HepG2 (cell line): ENCODE results near the gene TCF23. TPM values are rescaled to one million over a fixed set of nuclear protein-coding genes. Genes with fewer than 3 reads are reported as not detected.
A peak's percentile ranks its signal among the peaks of the same experiment; 100 is the strongest.

Experiments used
- ATAC-seq: fragments of 200-7000 bp; cut with Tn5 transposase; 3 replicates; pipeline ENCODE4 v1.9.1; 2020; ENCODE audit warnings: mild to moderate bottlenecking, moderate library complexity
- BruUV-seq: library from RNA; stranded (reverse); fragments of 400-500 nt; replicated peaks from 2 replicates; lab custom pipeline; 2021; lab: Mats Ljungman, UMichigan
- CTCF ChIA-PET: fragments of 300-600 bp; formaldehyde crosslinking; extraction: SDS; loops from one replicate; lab custom pipeline; 2021; ENCODE audit warnings: low total read pairs, inconsistent platforms, low intra/inter-chr PET ratio; lab: Yijun Ruan, JAX
- POLR2A ChIA-PET: fragments of 350-600 bp; sonication (Branson Sonifier 250); formaldehyde crosslinking; loops from one replicate; lab custom pipeline; 2020; ENCODE audit warnings: antibody characterized with exemption, inconsistent platforms; lab: Yijun Ruan, JAX
- DNase-seq: peaks from one replicate; pipeline ENCODE4 v3.0.0-alpha.2; 2015; ENCODE audit warnings: low spot score
- FAIRE-seq: peaks from 3 replicates; lab custom pipeline; 2011; peaks lifted over from hg19 to GRCh38; lab: Jason Lieb, UNC
- H2AFZ ChIP-seq: one replicate; pipeline ENCODE4 v1.6.1; 2011; ENCODE audit warnings: low read length, inconsistent platforms
- H3K27ac ChIP-seq: fragments of 300-600 bp; 3 replicates; pipeline ENCODE4 v1.8.0; 2011; ENCODE audit warnings: mixed run types, mild to moderate bottlenecking, mixed read lengths, low read length, inconsistent platforms; ENCODE audit not compliant: insufficient read depth; ENCODE audit errors: extremely low read length
- H3K27me3 ChIP-seq, 2 experiments: fragments of 200-600 bp in 1 of 2; 2 replicates in 1 of 2; 3 replicates in 1 of 2; pipeline versions ENCODE4 v1.6.0 to v1.8.0; 2011; ENCODE audit warnings: low read length in 2 of 2, mild to moderate bottlenecking in 2 of 2, moderate library complexity in 2 of 2, inconsistent platforms in 1 of 2; ENCODE audit not compliant: insufficient read depth in 2 of 2, control insufficient read depth in 1 of 2
- H3K36me3 ChIP-seq, 2 experiments: fragments of 200-600 bp in 1 of 2; replicated peaks in 1 of 2; 2 replicates in 1 of 2; 3 replicates in 1 of 2; pipeline versions ENCODE4 v1.5.1 to v1.8.0; 2011; ENCODE audit warnings: low read length in 2 of 2, inconsistent platforms in 1 of 2; ENCODE audit not compliant: insufficient read depth in 2 of 2, control insufficient read depth in 1 of 2
- H3K4me1 ChIP-seq: 2 replicates; pipeline ENCODE4 v1.5.1; 2012; ENCODE audit warnings: low read length, inconsistent platforms; ENCODE audit not compliant: insufficient read depth
- H3K4me2 ChIP-seq: 2 replicates; pipeline ENCODE4 v1.6.0; 2011; ENCODE audit warnings: low read depth, low read length, inconsistent platforms
- H3K4me3 ChIP-seq, 3 experiments: fragments of 200-600 bp in 1 of 3; sonication (generic), shearing (Covaris generic) in 1 of 3; replicated peaks in 1 of 3; 2 replicates each; pipeline ENCODE4 v1.5.1; 2011 to 2016; ENCODE audit warnings: low read length in 3 of 3, inconsistent platforms in 2 of 3, low read depth in 2 of 3, mild to moderate bottlenecking in 2 of 3, control low read depth in 1 of 3, mixed read lengths in 1 of 3; ENCODE audit not compliant: insufficient read depth in 1 of 3
- H3K79me2 ChIP-seq: one replicate; pipeline ENCODE4 v1.6.1; 2011; ENCODE audit warnings: low read length, inconsistent platforms; ENCODE audit not compliant: insufficient read depth
- H3K9ac ChIP-seq: 2 replicates; pipeline ENCODE4 v1.6.0; 2011; ENCODE audit warnings: mild to moderate bottlenecking, low read depth, low read length, inconsistent platforms; ENCODE audit not compliant: insufficient read depth
- H3K9me3 ChIP-seq: 2 replicates; pipeline ENCODE4 v1.5.1; 2012; ENCODE audit warnings: mild to moderate bottlenecking, low read length
- H4K20me1 ChIP-seq: 2 replicates; pipeline ENCODE4 v1.6.0; 2011; ENCODE audit warnings: inconsistent platforms, mild to moderate bottlenecking, low read length, moderate library complexity; ENCODE audit not compliant: insufficient read depth
- HMG20A ChIP-seq: IDR thresholded peaks from 2 replicates; pipeline ENCODE4 v1.6.1; 2016; ENCODE audit warnings: borderline replicate concordance
- HNF1A ChIP-seq, 2 experiments: sonication (generic) in 1 of 2; formaldehyde crosslinking in 1 of 2; IDR thresholded peaks; 2 replicates each; pipeline versions ENCODE4 v1.4.0 to v1.6.1; 2016 to 2020; ENCODE audit warnings: borderline replicate concordance in 1 of 2, low read depth in 1 of 2, mild to moderate bottlenecking in 1 of 2, missing genetic modification reagents in 1 of 2
- ZBTB38 ChIP-seq: sonication (generic); formaldehyde crosslinking; IDR thresholded peaks from 2 replicates; pipeline ENCODE4 v1.5.1; 2020; ENCODE audit warnings: mild to moderate bottlenecking, missing genetic modification reagents
- ZFY ChIP-seq: sonication (generic); formaldehyde crosslinking; IDR thresholded peaks from 2 replicates; pipeline ENCODE4 v1.4.0; 2020; ENCODE audit warnings: missing genetic modification reagents
- ZNF788 ChIP-seq: sonication (generic); formaldehyde crosslinking; IDR thresholded peaks from 2 replicates; pipeline ENCODE4 v1.5.0; 2020; ENCODE audit warnings: mild to moderate bottlenecking, missing genetic modification reagents, borderline replicate concordance
- ZSCAN30 ChIP-seq: sonication (generic); formaldehyde crosslinking; IDR thresholded peaks from 2 replicates; pipeline ENCODE4 v1.5.0; 2020; ENCODE audit warnings: mild to moderate bottlenecking, missing genetic modification reagents
- WGBS: methylation state at CpG from one replicate; pipeline ENCODE4 v1.1.6; 2017; ENCODE audit warnings: low lambda C conversion rate; 5-methylcytosine and 5-hydroxymethylcytosine counted together
- in situ Hi-C: cut with HindIII; loops from 2 replicates; pipeline ENCODE4 v1.10.0; 2017; ENCODE audit warnings: low pct_unique_long_range_greater_than_20kb; ENCODE audit not compliant: extremely low pct_ligation_motif_present
- intact Hi-C: fragments of 100-400 bp; cut with micrococcal nuclease; formaldehyde crosslinking; loops from one replicate; pipeline ENCODE4 v1.10.0; 2022; ENCODE audit not compliant: unreplicated experiment
- polyA plus RNA-seq, 8 experiments: library from polyadenylated mRNA; depleted of rRNA in 3 of 8; stranded (reverse) in 7 of 8; unstranded in 1 of 8; fragments of >200 nt; fragmentation: Illumina TruSeq in 4 of 8; extraction: Trizol in 4 of 8; gene quantifications; 2 replicates each; pipeline versions ENCODE4 v1.2.1 to v1.2.3, GENCODE V29; 2011 to 2016; ENCODE audit warnings: low read depth in 4 of 8, missing spikeins in 1 of 8, mixed read lengths in 1 of 8; ENCODE audit not compliant: insufficient read depth in 1 of 8
- total RNA-seq, 5 experiments: library from RNA; depleted of rRNA; stranded (reverse); fragments of >200 nt; fragmentation: Illumina TruSeq; extraction: Trizol; gene quantifications; 2 replicates each; pipeline ENCODE4 v1.2.3, GENCODE V29; 2016; ENCODE audit warnings: low read depth in 1 of 5
- TF ChIP-seq, protein P1 (sequence below): sonication (generic); formaldehyde crosslinking; conservative IDR thresholded peaks from 2 replicates; pipeline ENCODE4 v1.4.0; 2020; ENCODE audit warnings: mild to moderate bottlenecking, missing genetic modification reagents, moderate library complexity
- TF ChIP-seq, protein P2 (sequence below): sonication (generic); formaldehyde crosslinking; IDR thresholded peaks from 2 replicates; pipeline ENCODE4 v1.4.0; 2020; ENCODE audit warnings: missing genetic modification reagents, mild to moderate bottlenecking, borderline replicate concordance

The TCF23 gene
- total and polyA plus RNA-seq, 2 of the 13 experiments (the other 11 are each of a cell fraction or from before 2014, with no cell fraction given), result 0.02 to 1.4 TPM

DNA sequence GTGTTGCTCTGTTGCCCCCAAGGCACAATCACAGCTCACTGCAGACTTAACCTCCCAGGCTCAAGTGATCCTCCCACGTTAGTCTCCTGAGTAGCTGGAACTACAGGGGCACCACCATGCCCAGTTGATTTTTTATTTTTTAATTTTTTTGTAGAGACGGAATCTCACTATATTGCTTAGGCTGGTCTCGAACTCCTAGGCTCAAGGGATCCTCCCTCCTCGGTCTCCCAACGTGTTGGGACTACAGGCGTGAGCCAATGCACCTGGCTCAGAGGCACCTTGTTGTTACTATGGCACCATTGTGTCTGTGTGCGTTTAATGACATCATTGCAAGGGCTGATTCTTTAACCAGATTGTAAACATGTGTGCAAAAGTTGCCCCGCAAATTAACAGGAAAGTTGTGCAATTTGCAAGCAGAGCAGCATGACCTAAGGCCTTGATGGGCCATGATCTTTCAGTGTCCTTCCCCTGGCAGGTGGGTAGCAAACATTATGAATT, 22.6 kb downstream of the TCF23 start (continued):
- TF ChIP-seq ZNF788 (CRISPR knock-in tag), result no peak

- no peak overlapping the region for H3K4me3 ChIP-seq
- DNase-seq, result no peak
- 86% methylated on average over 6 of the region's 6 CpGs for WGBS
- no peaks in the 10 kb centered on the region for H3K27me3 ChIP-seq
- ATAC-seq, result no peak
- no TSS peak for BruUV-seq
- H3K9me3 ChIP-seq, result no peaks in the 10 kb centered on the region
- H3K36me3 ChIP-seq, result no peaks in the 10 kb centered on the region; a peak in 1 of 5 replicates
- in situ Hi-C loops, result no loop called here
- no peak for FAIRE-seq
- peak overlapping the region; percentile 43 for H3K27ac ChIP-seq
- CTCF ChIA-PET, result no interaction called here
- POLR2A ChIA-PET, result interaction anchor here (0.7 to 3.8 kb wide), 3 partner anchors 20 to 41 kb away, joined by 3 to 19 read pairs (median 3); partner anchors contain the start of gene PREB
- peaks cover 100% of the 10 kb centered on the region for H3K4me1 ChIP-seq
- no peak overlapping the region for H3K4me2 ChIP-seq
- H3K9ac ChIP-seq, result no peak overlapping the region
- no peak overlapping the region for H2AFZ ChIP-seq
- intact Hi-C loops, result no loop called here
- H4K20me1 ChIP-seq, result no peaks in the 10 kb centered on the region
- no peaks in the 10 kb centered on the region for H3K79me2 ChIP-seq
- TF ChIP-seq ZSCAN30 (CRISPR knock-in tag), result no peak
- TF ChIP-seq, protein P1, sequence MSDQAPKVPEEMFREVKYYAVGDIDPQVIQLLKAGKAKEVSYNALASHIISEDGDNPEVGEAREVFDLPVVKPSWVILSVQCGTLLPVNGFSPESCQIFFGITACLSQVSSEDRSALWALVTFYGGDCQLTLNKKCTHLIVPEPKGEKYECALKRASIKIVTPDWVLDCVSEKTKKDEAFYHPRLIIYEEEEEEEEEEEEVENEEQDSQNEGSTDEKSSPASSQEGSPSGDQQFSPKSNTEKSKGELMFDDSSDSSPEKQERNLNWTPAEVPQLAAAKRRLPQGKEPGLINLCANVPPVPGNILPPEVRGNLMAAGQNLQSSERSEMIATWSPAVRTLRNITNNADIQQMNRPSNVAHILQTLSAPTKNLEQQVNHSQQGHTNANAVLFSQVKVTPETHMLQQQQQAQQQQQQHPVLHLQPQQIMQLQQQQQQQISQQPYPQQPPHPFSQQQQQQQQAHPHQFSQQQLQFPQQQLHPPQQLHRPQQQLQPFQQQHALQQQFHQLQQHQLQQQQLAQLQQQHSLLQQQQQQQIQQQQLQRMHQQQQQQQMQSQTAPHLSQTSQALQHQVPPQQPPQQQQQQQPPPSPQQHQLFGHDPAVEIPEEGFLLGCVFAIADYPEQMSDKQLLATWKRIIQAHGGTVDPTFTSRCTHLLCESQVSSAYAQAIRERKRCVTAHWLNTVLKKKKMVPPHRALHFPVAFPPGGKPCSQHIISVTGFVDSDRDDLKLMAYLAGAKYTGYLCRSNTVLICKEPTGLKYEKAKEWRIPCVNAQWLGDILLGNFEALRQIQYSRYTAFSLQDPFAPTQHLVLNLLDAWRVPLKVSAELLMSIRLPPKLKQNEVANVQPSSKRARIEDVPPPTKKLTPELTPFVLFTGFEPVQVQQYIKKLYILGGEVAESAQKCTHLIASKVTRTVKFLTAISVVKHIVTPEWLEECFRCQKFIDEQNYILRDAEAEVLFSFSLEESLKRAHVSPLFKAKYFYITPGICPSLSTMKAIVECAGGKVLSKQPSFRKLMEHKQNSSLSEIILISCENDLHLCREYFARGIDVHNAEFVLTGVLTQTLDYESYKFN (CRISPR knock-in tag), result 0 out of 2 replicates have a peak, but pooled peaks have one; percentile 6
- TF ChIP-seq HNF1A (IDR thresholded peaks at IDR 0.05; ENCODE audit: low read depth), result no peak
- no peak for TF ChIP-seq HNF1A (CRISPR knock-in tag; IDR thresholded peaks at IDR 0.05; ENCODE audit: borderline replicate concordance)
- TF ChIP-seq ZBTB38 (CRISPR knock-in tag), result peak; percentile 94
- TF ChIP-seq ZFY (CRISPR knock-in tag), result 0 out of 2 replicates have a peak, but pooled peaks have one; percentile 13
- TF ChIP-seq HMG20A (CRISPR knock-in tag), result 0 out of 2 replicates have a peak, but pooled peaks have one; percentile 15
- TF ChIP-seq, protein P2, sequence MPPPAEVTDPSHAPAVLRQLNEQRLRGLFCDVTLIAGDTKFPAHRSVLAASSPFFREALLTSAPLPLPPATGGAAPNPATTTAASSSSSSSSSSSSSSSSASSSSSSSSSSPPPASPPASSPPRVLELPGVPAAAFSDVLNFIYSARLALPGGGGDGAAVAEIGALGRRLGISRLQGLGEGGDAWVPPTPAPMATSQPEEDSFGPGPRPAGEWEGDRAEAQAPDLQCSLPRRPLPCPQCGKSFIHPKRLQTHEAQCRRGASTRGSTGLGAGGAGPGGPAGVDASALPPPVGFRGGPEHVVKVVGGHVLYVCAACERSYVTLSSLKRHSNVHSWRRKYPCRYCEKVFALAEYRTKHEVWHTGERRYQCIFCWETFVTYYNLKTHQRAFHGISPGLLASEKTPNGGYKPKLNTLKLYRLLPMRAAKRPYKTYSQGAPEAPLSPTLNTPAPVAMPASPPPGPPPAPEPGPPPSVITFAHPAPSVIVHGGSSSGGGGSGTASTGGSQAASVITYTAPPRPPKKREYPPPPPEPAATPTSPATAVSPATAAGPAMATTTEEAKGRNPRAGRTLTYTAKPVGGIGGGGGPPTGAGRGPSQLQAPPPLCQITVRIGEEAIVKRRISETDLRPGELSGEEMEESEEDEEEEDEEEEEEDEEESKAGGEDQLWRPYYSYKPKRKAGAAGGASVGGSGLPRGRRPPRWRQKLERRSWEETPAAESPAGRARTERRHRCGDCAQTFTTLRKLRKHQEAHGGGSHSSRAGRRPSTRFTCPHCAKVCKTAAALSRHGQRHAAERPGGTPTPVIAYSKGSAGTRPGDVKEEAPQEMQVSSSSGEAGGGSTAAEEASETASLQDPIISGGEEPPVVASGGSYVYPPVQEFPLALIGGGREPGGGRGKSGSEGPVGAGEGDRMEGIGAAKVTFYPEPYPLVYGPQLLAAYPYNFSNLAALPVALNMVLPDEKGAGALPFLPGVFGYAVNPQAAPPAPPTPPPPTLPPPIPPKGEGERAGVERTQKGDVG (CRISPR knock-in tag), result peak; percentile 81; the same call in 1 of the 2 replicates
Measured at GRCh38 chr2:27174638-27175037, 25.8 kb downstream of the TCF23 start.
